Activated naive CD8-positive, alpha-beta T cell (primary cell): ENCODE measurements around the gene RXFP4.
"Not testable (repeated sequence)": the region's sequence is repeated elsewhere in the genome, so short reads cannot be mapped to it uniquely, and the experiment has no call there.

Experiments
- H3K27ac Mint-ChIP-seq: one replicate; pipeline ENCODE4 v1.8.0; 2021; ENCODE audit warnings: mixed read lengths
- H3K27me3 Mint-ChIP-seq: one replicate; pipeline ENCODE4 v1.8.0; 2021; ENCODE audit warnings: mixed read lengths
- H3K36me3 Mint-ChIP-seq: one replicate; pipeline ENCODE4 v1.8.0; 2021; ENCODE audit warnings: mixed read lengths
- H3K4me1 Mint-ChIP-seq: one replicate; pipeline ENCODE4 v1.8.0; 2021; ENCODE audit warnings: low read depth, mixed read lengths
- H3K4me3 Mint-ChIP-seq: one replicate; pipeline ENCODE4 v1.8.0; 2021; ENCODE audit warnings: mild to moderate bottlenecking, mixed read lengths
- H3K9me3 Mint-ChIP-seq: one replicate; pipeline ENCODE4 v1.8.0; 2021; ENCODE audit warnings: low read depth, mixed read lengths

RXFP4 gene

DNA sequence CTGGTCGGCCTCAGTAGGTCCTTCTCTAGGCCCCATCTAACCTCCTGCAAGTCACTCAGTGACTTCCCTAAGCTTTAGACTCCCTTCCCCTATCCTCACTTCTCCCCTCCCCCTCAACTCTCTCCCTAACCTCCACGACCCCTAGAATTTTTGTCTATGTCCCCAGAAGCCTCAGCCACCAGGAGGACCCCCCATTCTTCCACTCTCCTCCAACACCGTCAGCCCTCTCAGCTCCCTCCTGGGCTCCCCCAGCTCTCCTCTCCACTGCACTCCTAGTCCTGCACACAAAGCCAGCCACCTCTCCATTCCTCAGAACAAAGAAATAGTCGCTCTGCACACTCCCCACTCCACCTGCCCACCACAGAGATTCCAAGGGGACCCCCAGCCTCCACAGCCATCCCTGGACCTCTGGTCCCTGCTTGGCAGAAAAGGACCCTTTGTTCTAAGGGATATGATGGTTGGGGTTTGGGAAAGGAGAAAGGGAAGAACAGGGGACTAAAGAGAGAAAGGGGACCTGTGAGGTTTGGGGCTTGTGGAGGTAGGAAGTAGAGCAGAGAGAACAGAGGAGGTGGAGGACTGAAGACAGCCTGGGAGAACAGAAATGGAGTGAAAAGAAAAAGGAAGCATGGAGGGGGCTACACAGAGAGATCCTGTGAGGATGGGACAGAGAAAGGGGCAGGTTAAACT, 34.1 kb downstream of the RXFP4 start:
- Mint-ChIP-seq H3K36me3 (no peaks in the 10 kb centered on the region), H3K4me3 (peak overlapping the region; percentile 90), H3K27ac (peak overlapping the region; percentile 95), H3K9me3 (no peaks in the 10 kb centered on the region), H3K27me3 (no peaks in the 10 kb centered on the region), H3K4me1 (peaks cover 70% of the 10 kb centered on the region)

DNA sequence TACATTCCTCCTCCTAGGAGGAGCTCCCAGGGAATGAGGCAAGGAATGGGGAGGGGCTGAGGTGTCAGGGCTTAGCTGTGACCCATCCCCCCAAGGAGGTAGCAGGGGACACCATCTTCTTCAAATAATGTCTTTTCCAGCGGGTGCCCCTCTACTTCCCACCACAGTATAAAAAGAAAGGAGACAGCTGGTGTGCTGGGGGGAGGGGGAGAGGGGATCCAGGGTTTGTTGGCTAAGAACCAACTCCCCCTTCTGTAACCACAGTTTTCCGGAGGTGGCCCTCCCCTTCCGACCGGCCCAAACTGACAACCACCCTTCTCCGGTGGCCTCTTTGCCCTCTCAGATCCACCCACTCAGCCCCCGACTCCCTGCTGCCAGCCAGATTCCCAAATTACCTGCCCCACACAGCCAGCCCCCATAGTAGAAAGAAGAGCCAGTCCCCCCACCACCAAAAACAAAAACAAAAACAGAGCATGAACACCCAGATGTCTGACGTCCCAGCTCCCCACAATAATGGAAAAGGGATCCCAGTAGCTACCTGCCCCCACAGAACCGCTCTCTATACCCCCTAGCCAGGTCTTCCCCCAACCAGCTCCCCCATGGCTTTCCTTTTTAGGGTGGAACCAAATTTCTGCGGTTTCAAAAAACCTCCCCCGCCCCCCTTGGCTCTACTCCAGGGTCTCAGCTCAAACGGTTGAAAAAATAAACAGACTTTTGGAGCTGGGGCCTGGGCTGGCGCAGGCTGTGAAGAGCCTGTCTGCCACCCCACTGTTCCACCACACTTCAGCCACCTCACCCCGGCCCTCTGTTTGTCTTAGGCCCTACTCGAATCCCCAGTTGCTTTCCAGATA, 34.8 kb downstream of the RXFP4 start:
- H3K4me1 Mint-ChIP-seq, result peaks cover 70% of the 10 kb centered on the region
- H3K36me3 Mint-ChIP-seq, result no peaks in the 10 kb centered on the region
- H3K4me3 Mint-ChIP-seq, result peak overlapping the region; percentile 90
- no peaks in the 10 kb centered on the region for H3K27me3 Mint-ChIP-seq
- no peaks in the 10 kb centered on the region for H3K9me3 Mint-ChIP-seq
- H3K27ac Mint-ChIP-seq, result peak overlapping the region; percentile 95

DNA sequence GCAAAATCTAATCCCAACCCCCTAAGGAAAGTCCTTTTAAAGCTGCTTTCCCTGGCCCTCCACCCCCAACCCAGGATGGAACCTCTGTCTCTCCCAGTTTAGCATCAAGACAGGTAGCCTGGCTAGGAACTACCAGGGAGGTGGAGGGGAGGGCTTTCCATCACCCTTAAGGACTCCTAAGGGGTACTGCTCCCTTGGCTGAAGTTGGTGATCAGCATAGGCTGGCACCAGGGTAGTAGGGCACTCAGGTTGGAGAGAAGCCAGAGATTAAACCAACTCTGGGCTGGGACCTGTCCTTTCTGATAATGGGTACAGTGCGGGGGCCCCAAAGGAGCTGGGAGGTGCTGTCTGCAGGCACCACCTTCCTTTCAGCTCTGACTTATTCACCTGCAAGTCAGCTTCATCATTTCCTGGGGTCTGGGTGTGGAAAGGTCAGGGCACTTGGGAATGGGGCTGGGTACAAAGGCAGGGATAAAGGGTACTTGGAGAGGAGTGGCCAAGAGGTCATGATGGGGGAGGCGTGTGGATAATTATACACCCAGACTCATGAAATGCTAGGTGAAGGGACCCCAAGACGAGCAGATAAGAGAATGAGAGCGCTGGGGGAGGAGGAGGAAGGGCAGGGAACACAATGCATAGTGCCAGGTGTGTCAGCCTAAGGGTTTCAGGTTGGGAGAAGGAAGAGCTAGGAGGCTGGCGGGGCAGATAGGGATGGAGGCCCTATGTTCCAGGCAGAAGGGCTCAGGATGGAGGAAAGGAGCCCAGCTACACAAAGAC, 35.7 kb downstream of the RXFP4 start:
- H3K4me3 Mint-ChIP-seq, result peak overlapping the region; percentile 90
- no peaks in the 10 kb centered on the region for H3K36me3 Mint-ChIP-seq
- H3K27me3 Mint-ChIP-seq, result no peaks in the 10 kb centered on the region
- peak overlapping the region; percentile 95 for H3K27ac Mint-ChIP-seq
- H3K4me1 Mint-ChIP-seq, result peaks cover 72% of the 10 kb centered on the region
- no peaks in the 10 kb centered on the region for H3K9me3 Mint-ChIP-seq

DNA sequence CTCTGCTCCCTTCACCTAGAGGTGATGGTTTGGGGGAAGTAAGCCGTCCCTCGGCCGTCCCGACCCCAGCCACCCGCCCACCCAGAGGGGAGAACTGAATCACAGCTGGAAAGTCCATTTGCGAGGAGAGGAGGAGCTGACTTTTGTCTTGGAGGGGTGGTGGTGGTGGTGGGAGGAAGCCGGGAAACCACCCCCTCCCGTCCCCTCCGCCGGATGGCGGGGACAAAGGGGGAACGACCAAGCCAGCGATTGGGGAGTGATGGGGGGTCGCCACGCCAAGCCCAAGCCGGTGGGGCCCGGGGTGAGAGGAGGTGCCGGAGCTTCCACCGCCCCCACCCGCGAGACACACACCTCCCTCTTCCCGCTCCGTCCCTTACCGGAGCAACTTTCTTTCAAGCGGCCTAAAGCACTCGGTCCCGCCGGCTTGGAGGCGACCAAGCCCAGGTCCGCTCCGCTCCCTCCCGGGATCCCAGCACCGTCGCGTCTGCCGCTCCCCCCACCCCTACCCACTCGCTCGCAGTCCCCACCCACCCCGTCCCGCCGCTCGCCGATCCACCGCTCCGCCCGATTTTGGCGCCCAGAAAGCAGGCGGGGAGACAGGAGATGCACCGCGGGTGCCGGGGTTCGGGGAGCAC, 36.4 kb downstream of the RXFP4 start:
- Mint-ChIP-seq H3K27ac (peak overlapping the region; percentile 95), H3K27me3 (no peaks in the 10 kb centered on the region), H3K4me3 (peak overlapping the region; percentile 90), H3K9me3 (no peaks in the 10 kb centered on the region), H3K36me3 (no peaks in the 10 kb centered on the region), H3K4me1 (peaks cover 70% of the 10 kb centered on the region)

DNA sequence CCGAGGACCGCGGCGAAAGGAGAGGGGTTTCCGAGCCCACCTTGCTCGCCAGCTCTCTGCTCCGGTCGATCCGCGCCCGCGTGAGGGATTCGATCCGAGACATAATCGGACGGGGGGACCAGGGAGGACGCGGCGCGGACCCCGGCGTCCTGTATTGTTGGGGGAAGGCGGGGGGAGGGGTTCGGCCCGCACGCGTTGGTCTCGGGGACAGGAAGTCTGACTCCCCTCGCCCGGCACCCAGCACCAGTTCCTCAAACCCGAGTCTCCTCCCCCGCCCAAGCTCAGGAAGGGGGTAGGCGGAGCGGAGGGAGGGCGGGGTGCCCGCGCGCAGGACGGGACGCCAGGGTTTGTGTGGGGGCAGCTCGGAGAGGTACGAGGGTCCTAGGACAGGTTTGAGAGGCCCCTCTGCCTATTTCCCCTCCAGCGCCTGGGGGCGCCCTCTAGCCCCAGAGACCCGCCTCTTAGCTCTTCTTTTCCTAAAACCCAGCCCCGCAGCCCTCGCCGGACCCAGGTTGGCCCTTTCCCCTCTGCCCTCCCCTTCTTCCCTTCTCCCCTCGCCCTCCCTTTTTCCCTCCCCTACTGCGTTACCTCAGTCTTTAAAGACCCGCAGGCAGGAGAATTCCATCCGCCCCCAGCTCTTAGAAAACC, 37.0 kb downstream of the RXFP4 start, which contains the start of gene ARHGEF2:
TSS of gene ARHGEF2 (minus strand) at position 223 of the 648 bp plus-strand sequence. CDS start at position 103, 120 bp downstream.
- no peaks in the 10 kb centered on the region for H3K9me3 Mint-ChIP-seq
- peak within 1 kb of the TSS; percentile 90 for H3K4me3 Mint-ChIP-seq
- H3K36me3 Mint-ChIP-seq, result no peaks in the 10 kb centered on the region
- H3K27ac Mint-ChIP-seq, result peak within 1 kb of the TSS; percentile 95
- H3K4me1 Mint-ChIP-seq, result peaks cover 68% of the 10 kb centered on the region
- H3K27me3 Mint-ChIP-seq, result no peaks in the 10 kb centered on the region

DNA sequence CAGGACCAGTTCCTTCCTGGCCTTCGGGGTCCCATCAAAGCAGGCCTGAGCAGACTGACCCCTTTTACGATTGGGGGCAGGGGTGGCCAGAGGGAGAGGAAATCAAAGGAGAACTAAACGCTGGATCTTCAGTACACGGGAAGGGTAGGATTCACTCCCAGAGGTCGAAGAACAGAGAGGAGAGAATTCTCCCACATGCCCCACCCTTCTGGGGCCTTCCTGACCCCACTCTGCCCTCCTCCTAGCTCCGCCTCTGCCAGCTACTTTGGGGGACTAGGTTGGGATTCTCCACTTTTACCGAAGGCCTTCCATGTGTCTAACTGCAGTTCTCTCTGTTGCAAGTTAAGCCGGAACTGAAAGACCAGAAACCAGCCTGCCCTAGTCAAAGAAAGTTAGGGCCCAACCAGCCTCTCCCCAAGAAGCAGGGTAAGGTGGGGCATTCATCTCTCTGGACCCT, 37.6 kb downstream of the RXFP4 start:
- H3K4me3 Mint-ChIP-seq, result peak overlapping the region; percentile 90

DNA sequence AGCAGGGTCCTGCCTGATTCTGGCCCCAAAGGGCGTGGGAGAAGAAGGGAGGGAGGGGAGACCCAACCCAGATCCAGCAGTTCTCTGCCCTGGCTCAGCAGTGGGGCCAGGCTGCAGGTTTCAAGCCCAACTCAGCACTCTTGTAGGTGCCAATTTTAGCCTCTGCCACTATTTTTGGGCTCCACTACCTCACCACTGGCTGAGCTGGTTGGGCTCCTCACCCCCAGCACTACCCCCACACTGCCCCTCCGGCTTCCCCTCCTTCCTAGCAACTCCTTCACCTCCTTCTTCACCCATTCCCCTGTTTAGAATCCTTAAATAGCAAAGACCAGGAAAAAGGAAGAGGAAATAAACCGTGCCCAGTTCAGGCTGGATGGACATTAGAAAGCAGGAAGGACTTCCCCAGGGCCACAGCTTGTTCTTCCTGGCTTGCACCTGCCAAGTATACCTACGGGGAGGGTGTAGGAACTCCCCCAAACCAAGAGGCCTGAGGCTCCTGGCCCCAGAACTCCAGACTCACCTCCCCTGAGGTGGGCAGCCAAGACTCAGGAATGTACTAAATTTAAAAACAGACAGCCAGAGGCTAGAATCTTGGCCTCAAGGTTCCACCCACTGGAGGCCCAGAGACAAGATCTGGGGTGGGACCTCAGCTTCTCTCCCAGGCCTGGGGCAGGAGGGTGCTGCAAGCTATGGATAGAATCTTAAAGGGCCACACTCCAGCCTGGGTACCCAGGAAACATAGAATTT, 38.3 kb downstream of the RXFP4 start:
- Mint-ChIP-seq H3K4me1 (peaks cover 60% of the 10 kb centered on the region), H3K9me3 (no peaks in the 10 kb centered on the region), H3K27me3 (no peaks in the 10 kb centered on the region), H3K4me3 (peak overlapping the region; percentile 90), H3K36me3 (no peaks in the 10 kb centered on the region), H3K27ac (peak overlapping the region; percentile 95)

More for the DNA sequence above, 37.6 kb downstream of the RXFP4 start:
- Mint-ChIP-seq H3K27me3 (no peaks in the 10 kb centered on the region), H3K36me3 (no peaks in the 10 kb centered on the region), H3K27ac (peak overlapping the region; percentile 95), H3K4me1 (peaks cover 66% of the 10 kb centered on the region), H3K9me3 (no peaks in the 10 kb centered on the region)

DNA sequence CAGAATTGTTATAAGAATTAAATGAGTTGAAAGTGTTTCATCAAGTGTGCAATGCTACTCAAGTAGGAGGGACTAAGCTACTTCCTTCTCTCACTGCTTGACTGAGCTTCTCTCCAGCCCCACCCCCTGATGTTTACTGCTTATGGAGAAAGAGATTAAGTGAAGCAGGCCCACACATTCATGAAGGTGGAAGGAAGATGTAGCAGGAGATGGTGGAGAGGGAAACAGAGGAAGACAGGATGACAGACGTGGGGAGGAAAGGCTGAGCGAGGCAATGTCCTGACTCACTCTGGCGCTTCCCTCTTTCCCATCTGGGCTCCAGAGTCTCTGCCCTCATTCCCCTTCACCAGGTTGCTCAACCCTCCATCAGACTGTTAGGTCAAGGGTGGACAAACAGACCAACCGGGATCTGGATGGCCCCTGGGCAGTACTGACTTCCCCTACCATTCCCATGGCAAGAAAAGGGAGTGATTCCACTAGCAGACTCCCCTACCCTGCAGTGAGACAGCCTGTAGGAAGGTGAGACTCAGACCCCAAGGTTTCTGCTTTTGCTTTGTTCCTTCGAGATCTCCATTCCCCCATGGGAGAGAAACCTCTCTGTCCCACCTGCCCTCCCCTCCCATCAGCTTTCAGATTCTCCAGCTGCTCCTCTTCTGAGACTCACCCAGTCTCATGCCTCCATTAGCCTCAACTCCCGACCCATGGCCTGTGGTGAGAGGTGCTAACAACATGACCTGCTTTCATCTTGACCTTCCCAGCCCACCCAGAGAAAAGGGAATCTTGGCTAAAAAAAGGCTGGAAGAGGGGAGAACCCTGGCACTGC, 40.0 kb downstream of the RXFP4 start:
- Mint-ChIP-seq H3K36me3 (no peaks in the 10 kb centered on the region), H3K4me1 (peaks cover 48% of the 10 kb centered on the region), H3K9me3 (no peaks in the 10 kb centered on the region), H3K4me3 (peak overlapping the region; percentile 90), H3K27ac (peak overlapping the region; percentile 95), H3K27me3 (no peaks in the 10 kb centered on the region)

DNA sequence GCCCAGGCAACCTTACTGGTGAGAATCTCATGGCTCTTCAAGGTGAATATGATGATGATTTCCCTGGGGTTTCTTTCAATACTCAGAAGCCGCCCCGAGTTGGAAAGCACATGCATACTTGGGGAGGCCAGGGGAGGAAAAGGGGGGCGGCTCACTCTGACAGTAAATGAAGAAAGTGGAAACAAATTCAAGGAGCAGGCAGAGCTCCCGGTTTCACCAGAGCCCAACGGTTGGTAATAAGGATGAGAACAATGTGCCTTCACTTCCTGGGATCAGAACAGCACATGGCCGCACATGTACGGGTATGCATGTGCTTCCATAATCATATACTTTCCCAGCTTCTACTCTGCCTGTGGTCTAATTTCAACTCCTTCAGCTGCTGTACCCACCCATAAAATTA, 40.7 kb downstream of the RXFP4 start:
- Mint-ChIP-seq H3K36me3 (no peaks in the 10 kb centered on the region), H3K9me3 (no peaks in the 10 kb centered on the region), H3K27ac (peak overlapping the region; percentile 95), H3K4me3 (peak overlapping the region; percentile 43), H3K4me1 (peaks cover 48% of the 10 kb centered on the region), H3K27me3 (no peaks in the 10 kb centered on the region)

DNA sequence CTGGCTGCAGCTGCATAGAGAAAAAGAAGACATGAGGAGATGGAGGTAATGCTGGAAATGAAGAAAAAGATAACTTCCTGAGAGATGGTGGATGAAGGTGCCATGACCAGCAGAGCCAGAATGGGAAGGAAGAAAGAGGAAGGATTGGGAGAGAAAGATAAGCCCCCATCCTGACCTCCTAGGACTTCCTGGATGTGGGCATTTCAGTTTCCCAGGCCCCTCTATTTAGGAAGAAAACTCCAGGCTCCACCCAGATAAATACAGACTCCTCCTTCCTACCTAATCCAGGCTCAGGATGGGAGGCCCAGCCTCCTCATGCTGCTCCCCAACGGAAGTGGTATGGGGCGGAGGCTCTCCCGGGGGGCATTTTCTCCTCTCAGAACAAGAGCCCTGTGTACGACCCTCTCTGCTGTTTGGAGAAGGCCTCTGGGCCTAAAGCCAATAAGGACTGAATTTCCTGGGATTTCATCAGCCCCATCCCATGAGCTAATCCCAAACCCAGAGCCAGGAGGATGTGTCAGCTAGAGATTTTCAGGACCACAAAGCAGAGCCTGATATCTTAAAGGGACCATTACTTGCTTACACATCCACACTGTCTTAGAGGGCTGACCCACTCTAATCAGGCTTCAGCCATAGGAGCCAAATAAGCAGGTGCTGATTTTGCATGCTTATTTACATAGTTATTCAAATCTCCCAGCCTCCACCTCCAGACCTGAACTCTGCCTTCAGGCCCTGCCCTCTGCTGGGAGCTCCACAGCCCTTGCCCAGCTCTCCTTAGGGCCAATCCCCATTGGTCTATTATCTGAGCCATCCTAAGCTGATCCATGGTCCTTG, 42.0 kb downstream of the RXFP4 start:
- H3K4me3 Mint-ChIP-seq, result no peak overlapping the region
- no peaks in the 10 kb centered on the region for H3K36me3 Mint-ChIP-seq
- H3K27ac Mint-ChIP-seq, result peak overlapping the region; percentile 58
- no peaks in the 10 kb centered on the region for H3K9me3 Mint-ChIP-seq
- peaks cover 45% of the 10 kb centered on the region for H3K4me1 Mint-ChIP-seq
- H3K27me3 Mint-ChIP-seq, result no peaks in the 10 kb centered on the region

DNA sequence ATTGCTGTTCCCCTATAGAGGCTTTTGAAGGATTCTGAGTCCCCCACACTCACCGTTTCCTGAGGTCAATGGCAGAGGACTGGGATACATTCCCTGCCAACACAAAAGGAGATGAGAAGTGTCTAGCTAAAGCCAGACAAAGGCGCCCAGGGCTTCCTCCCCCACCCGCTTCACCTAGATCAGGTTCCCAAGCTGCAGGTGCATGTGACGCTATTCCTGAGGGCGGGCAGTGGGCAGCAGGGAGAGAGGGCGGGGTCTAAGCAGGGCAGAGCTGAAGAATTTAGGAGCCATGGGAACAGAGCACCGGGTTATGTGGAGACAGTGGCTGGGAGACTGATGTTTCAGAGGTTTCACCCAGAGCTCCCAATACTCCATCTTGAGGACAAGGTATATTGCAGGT, 42.9 kb downstream of the RXFP4 start:
- H3K4me3 Mint-ChIP-seq, result no peak overlapping the region
- no peaks in the 10 kb centered on the region for H3K27me3 Mint-ChIP-seq
- no peaks in the 10 kb centered on the region for H3K9me3 Mint-ChIP-seq
- H3K27ac Mint-ChIP-seq, result peak overlapping the region; percentile 41
- H3K36me3 Mint-ChIP-seq, result no peaks in the 10 kb centered on the region
- H3K4me1 Mint-ChIP-seq, result peaks cover 48% of the 10 kb centered on the region

DNA sequence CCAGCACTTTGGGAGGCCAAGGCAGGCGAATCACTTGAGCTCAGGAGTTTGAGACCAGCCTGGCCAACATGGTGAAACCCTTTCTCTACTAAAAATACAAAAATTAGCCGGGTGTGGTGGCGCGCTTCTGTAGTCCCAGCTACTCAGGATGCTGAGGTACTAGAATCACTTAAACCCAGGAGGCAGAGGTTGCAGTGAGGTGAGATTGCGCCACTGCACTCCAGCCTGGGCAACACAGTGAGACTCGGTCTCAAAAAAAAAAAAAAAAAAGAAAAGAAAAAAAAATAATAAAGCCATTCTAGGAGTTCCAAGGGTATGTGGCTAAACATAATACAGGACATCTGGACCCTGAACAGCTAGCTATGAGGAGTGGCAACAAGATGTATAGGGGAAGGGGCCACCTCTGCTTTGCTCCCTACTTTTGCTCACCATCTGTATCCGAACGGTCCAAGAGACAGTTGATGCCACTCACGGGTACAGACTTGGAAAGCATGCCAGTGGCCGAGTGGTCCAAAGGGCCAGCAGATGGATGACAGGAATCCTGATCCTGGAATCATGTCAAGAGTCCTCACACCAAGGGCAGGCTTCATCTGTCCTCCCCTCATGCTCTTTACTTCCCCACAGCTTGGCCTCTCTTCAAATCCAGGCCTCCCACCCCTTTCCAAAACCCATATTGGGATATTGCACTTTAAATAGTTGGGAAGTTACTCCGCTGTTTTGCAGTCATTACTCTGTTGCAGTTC, 43.6 kb downstream of the RXFP4 start:
- H3K4me1 Mint-ChIP-seq, result peaks cover 43% of the 10 kb centered on the region
- H3K4me3 Mint-ChIP-seq, H3K9me3 Mint-ChIP-seq, H3K27me3 Mint-ChIP-seq, H3K36me3 Mint-ChIP-seq, H3K27ac Mint-ChIP-seq: not testable (repeated sequence)
